GM21447 (cell line): ENCODE results near the gene CRNKL1.
"Not testable (repeated sequence)": the region's sequence is repeated elsewhere in the genome, so short reads cannot be mapped to it uniquely, and the experiment has no call there.

Source experiments
- ATAC-seq: cut with Tn5 transposase; IDR thresholded peaks from one replicate; pipeline ENCODE4 v1.9.1; 2021; ENCODE audit not compliant: unreplicated experiment

The CRNKL1 gene

GRCh38 chr20:20010639-20011500 lies 41.4 kb downstream of the CRNKL1 start:
- ATAC-seq = no peak

- no peak for ATAC-seq
These were observed 42.4 kb downstream of the CRNKL1 start for GRCh38 chr20:20009784-20010253.

GRCh38 chr20:20005342-20005741 lies 46.9 kb downstream of the CRNKL1 start:
- no peak for ATAC-seq

- not testable (repeated sequence) for ATAC-seq
These were observed 48.3 kb downstream of the CRNKL1 start for GRCh38 chr20:20003955-20004322.

- ATAC-seq = peak; percentile 53
These were observed 49.0 kb downstream of the CRNKL1 start for GRCh38 chr20:20003031-20003954.

GRCh38 chr20:20002101-20002998 lies 49.9 kb downstream of the CRNKL1 start:
- ATAC-seq = no peak

- no peak for ATAC-seq
These were observed 51.9 kb downstream of the CRNKL1 start for GRCh38 chr20:20000211-20000968.

GRCh38 chr20:19998990-19999705 lies 53.1 kb downstream of the CRNKL1 start:
- no peak for ATAC-seq

- ATAC-seq = no peak
These were observed 55.3 kb downstream of the CRNKL1 start for GRCh38 chr20:19996917-19997316.

- no peak for ATAC-seq
These were observed 56.0 kb downstream of the CRNKL1 start for GRCh38 chr20:19996222-19996621.

GRCh38 chr20:19995220-19995863 lies 56.9 kb downstream of the CRNKL1 start:
- ATAC-seq = no peak

GRCh38 chr20:19993958-19994669 lies 58.2 kb downstream of the CRNKL1 start:
- no peak for ATAC-seq

- no peak for ATAC-seq
These were observed 59.0 kb downstream of the CRNKL1 start for GRCh38 chr20:19992996-19993908.

- no peak for ATAC-seq
These were observed 60.4 kb downstream of the CRNKL1 start for GRCh38 chr20:19991854-19992253.

- no peak for ATAC-seq
These were observed 61.0 kb downstream of the CRNKL1 start for GRCh38 chr20:19991308-19991707.

GRCh38 chr20:19990850-19991249 lies 61.4 kb downstream of the CRNKL1 start:
- ATAC-seq = no peak

- ATAC-seq = no peak
These were observed 65.2 kb downstream of the CRNKL1 start for GRCh38 chr20:19987046-19987445.
